AG04450 (cell line): ENCODE measurements around the gene TEAD3. TPM values are rescaled to one million over a fixed set of nuclear protein-coding genes. Genes with fewer than 3 reads are reported as not detected.

ENCODE experiments used
- CTCF ChIA-PET: fragments of 300-600, 350-600 bp; formaldehyde crosslinking; extraction: SDS; loops from one replicate; lab custom pipeline; 2022; ENCODE audit warnings: antibody characterized with exemption, inconsistent platforms; lab: Charles Lee
- POLR2A ChIA-PET: fragments of 350-600 bp; formaldehyde crosslinking; extraction: SDS; loops from one replicate; lab custom pipeline; 2021; ENCODE audit warnings: antibody characterized with exemption, inconsistent platforms; lab: Yijun Ruan, JAX
- DNase-seq: peaks from one replicate; pipeline ENCODE4 v3.0.0-alpha.2; 2011; ENCODE audit warnings: low read depth, low spot score
- H3K27ac ChIP-seq: one replicate; pipeline ENCODE4 v1.5.1; 2012; ENCODE audit warnings: low read depth, low read length, control low read depth
- H3K27me3 ChIP-seq: one replicate; pipeline ENCODE4 v1.6.0; 2012; ENCODE audit warnings: low read length; ENCODE audit not compliant: control insufficient read depth, insufficient read depth
- H3K4me3 ChIP-seq: 2 replicates; pipeline ENCODE4 v1.5.1; 2011; ENCODE audit warnings: mild to moderate bottlenecking, low read depth, low read length, control low read depth
- H3K9me3 ChIP-seq: 2 replicates; pipeline ENCODE4 v1.5.1; 2012; ENCODE audit warnings: low read length; ENCODE audit not compliant: control insufficient read depth, insufficient read depth
- CTCF ChIP-seq: IDR thresholded peaks from 2 replicates; pipeline ENCODE4 v1.5.1; 2011; ENCODE audit warnings: low read depth, low read length, control low read depth, inconsistent platforms
- polyA plus RNA-seq: library from polyadenylated mRNA; depleted of rRNA; stranded (reverse); fragments of >200 nt; gene quantifications from 2 replicates; pipeline ENCODE4 v1.2.3, GENCODE V29; 2011

TEAD3 gene
- polyA plus RNA-seq, 1 experiment = 16.6 TPM

GRCh38 chr6:35468181-35468979 lies 28.5 kb downstream of the TEAD3 start, which contains the start of gene RPL10A:
Gene RPL10A, plus strand, starts transcription at chr6:35468401. Its CDS starts 34 bp downstream, at chr6:35468435.
- Histone ChIP-seq H3K27me3 (no peaks in the 10 kb centered on the region), H3K4me3 (peak within 1 kb of the TSS; percentile 93), H3K9me3 (no peaks in the 10 kb centered on the region; the same call in 1 of the 2 replicates), H3K27ac (peak within 1 kb of the TSS; percentile 86)
- ChIA-PET CTCF (interaction anchor here (0.7 to 4.2 kb wide), 23 partner anchors 8 to 648 kb away, joined by 3 to 43 read pairs (median 4); partner anchors contain the start of genes DEF6, PPARD and ZNF76), POLR2A (interaction anchor here (0.5 to 2.7 kb wide), 9 partner anchors 11 to 213 kb away, joined by 3 to 7 read pairs (median 4); partner anchors contain the start of genes TEAD3 and ZNF76)
- peak; percentile 94 for TF ChIP-seq CTCF
- DNase-seq = peak; percentile 92

DNA sequence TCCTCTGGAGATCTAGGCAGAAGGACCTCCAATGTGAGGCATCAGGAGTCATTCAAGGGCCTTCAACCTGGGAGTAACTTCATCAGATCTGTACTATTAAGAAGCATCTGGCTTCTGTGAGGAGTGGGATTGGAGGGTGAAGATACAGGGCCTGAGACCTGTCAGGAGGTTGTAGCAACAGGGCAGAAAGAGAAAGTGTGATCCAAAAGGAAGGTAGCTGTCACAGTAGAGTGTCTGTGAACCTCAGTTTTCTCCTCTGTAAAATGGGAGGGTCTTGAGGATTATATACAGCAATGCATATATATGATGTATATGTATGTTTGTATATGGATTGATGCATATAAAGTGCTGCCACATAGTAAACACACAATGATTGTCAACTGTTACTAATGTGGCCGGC lies 31.2 kb downstream of the TEAD3 start:
- POLR2A ChIA-PET = no interaction called here
- no peaks in the 10 kb centered on the region; the same call in 1 of the 2 replicates for H3K9me3 ChIP-seq
- no peaks in the 10 kb centered on the region for H3K27me3 ChIP-seq
- H3K27ac ChIP-seq = no peak overlapping the region
- DNase-seq = no peak
- no peak overlapping the region for H3K4me3 ChIP-seq
- CTCF ChIA-PET = interaction anchor here (1.1 to 4.2 kb wide), 3 partner anchors 122 to 225 kb away, joined by 3 to 43 read pairs (median 4); partner anchors contain the start of gene PPARD
- TF ChIP-seq CTCF = no peak

GRCh38 chr6:35463292-35463691 lies 33.6 kb downstream of the TEAD3 start:
- Histone ChIP-seq H3K9me3 (no peaks in the 10 kb centered on the region; the same call in 1 of the 2 replicates), H3K27ac (no peak overlapping the region), H3K27me3 (no peaks in the 10 kb centered on the region), H3K4me3 (no peak overlapping the region)
- no peak for TF ChIP-seq CTCF
- ChIA-PET CTCF (no interaction called here), POLR2A (interaction anchor here (0.6 to 0.7 kb wide), 2 partner anchors 37 to 52 kb away, joined by 3 to 5 read pairs; no protein-coding TSS in a partner anchor)
- DNase-seq = no peak

GRCh38 chr6:35461270-35461669 lies 35.6 kb downstream of the TEAD3 start:
- Histone ChIP-seq H3K4me3 (no peak overlapping the region), H3K9me3 (no peaks in the 10 kb centered on the region), H3K27ac (no peak overlapping the region), H3K27me3 (no peaks in the 10 kb centered on the region)
- TF ChIP-seq CTCF = no peak
- ChIA-PET CTCF (no interaction called here), POLR2A (no interaction called here)
- DNase-seq = no peak

- DNase-seq = no peak
- no peak overlapping the region for H3K4me3 ChIP-seq
- TF ChIP-seq CTCF = no peak
- H3K27me3 ChIP-seq = no peaks in the 10 kb centered on the region
- ChIA-PET CTCF (interaction anchor here (1.1 to 1.4 kb wide), 2 partner anchors 10 to 116 kb away, joined by 4 to 7 read pairs; partner anchors contain the start of gene PPARD), POLR2A (no interaction called here)
- no peaks in the 10 kb centered on the region for H3K9me3 ChIP-seq
- no peak overlapping the region for H3K27ac ChIP-seq
These were observed 39.0 kb downstream of the TEAD3 start for GRCh38 chr6:35457907-35458306.
